ENCODE data around the gene KYNU. TPM values are rescaled to one million over a fixed set of nuclear protein-coding genes. Genes with fewer than 3 reads are reported as not detected.

Gene KYNU
- total RNA-seq, 4 donors from 2014 or later: 0.27 to 5.7 (median 3.6) TPM

- H3K27ac ChIP-seq: no peak overlapping the region
- no peaks in the 10 kb centered on the region for H3K27me3 ChIP-seq
- H3K9me3 ChIP-seq: no peaks in the 10 kb centered on the region
- H3K4me3 ChIP-seq: no peak overlapping the region
- H3K36me3 ChIP-seq: no peaks in the 10 kb centered on the region
- no peaks in the 10 kb centered on the region for H3K4me1 ChIP-seq
- no peak for TF ChIP-seq POLR2AphosphoS5 (IDR thresholded peaks at IDR 0.05)
- no peak for TF ChIP-seq CTCF (IDR thresholded peaks at IDR 0.05)
- no peak for TF ChIP-seq POLR2A (IDR thresholded peaks at IDR 0.05)
- TF ChIP-seq EP300 (IDR thresholded peaks at IDR 0.05): no peak
- no peak for ATAC-seq
- WGBS, 2 donors (ENCODE audit: low coverage in 1 of 2): 91 to 96% methylated on average over 2 of the region's 2 CpGs
Measured at GRCh38 chr2:142984657-142985056, 107.2 kb downstream of the KYNU start.

GRCh38 chr2:142987044-142987443 is 109.6 kb downstream of the KYNU start:
- Histone ChIP-seq H3K9me3 (no peaks in the 10 kb centered on the region), H3K4me3 (no peak overlapping the region), H3K36me3 (no peaks in the 10 kb centered on the region), H3K4me1 (no peaks in the 10 kb centered on the region), H3K27ac (no peak overlapping the region), H3K27me3 (no peaks in the 10 kb centered on the region)
- no peak for TF ChIP-seq POLR2AphosphoS5 (IDR thresholded peaks at IDR 0.05)
- no peak for TF ChIP-seq CTCF (IDR thresholded peaks at IDR 0.05)
- no peak for TF ChIP-seq EP300 (IDR thresholded peaks at IDR 0.05)
- no peak for TF ChIP-seq POLR2A (IDR thresholded peaks at IDR 0.05)
- no peak for ATAC-seq
- 68 to 93% methylated on average over 2 of the region's 2 CpGs for WGBS, 2 donors (ENCODE audit: low coverage in 1 of 2)

- H3K4me3 ChIP-seq: no peak overlapping the region
- H3K4me1 ChIP-seq: no peaks in the 10 kb centered on the region
- no peaks in the 10 kb centered on the region for H3K9me3 ChIP-seq
- no peaks in the 10 kb centered on the region for H3K27me3 ChIP-seq
- 26 to 40% methylated on average over 5 of the region's 5 CpGs for WGBS, 2 donors (ENCODE audit: low coverage in 1 of 2)
- no peaks in the 10 kb centered on the region for H3K36me3 ChIP-seq
- no peak for ATAC-seq
- no peak for TF ChIP-seq POLR2A (IDR thresholded peaks at IDR 0.05)
- TF ChIP-seq CTCF (IDR thresholded peaks at IDR 0.05): peak in 3 of 4 experiments; percentile 11 to 46 (median 32)
- no peak for TF ChIP-seq POLR2AphosphoS5 (IDR thresholded peaks at IDR 0.05)
- no peak overlapping the region for H3K27ac ChIP-seq
Measured at GRCh38 chr2:142989273-142990204, 112.1 kb downstream of the KYNU start.

GRCh38 chr2:142991295-142991694 is 113.8 kb downstream of the KYNU start:
- Histone ChIP-seq H3K36me3 (no peaks in the 10 kb centered on the region), H3K4me1 (no peaks in the 10 kb centered on the region), H3K27me3 (no peaks in the 10 kb centered on the region), H3K9me3 (no peaks in the 10 kb centered on the region), H3K27ac (no peak overlapping the region), H3K4me3 (no peak overlapping the region)
- TF ChIP-seq POLR2AphosphoS5 (IDR thresholded peaks at IDR 0.05): no peak
- no peak for TF ChIP-seq CTCF (IDR thresholded peaks at IDR 0.05)
- TF ChIP-seq POLR2A (IDR thresholded peaks at IDR 0.05): no peak
- TF ChIP-seq EP300 (IDR thresholded peaks at IDR 0.05): no peak
- ATAC-seq: no peak
- 74 to 92% methylated on average over 2 to 3 of the region's 3 CpGs for WGBS, 2 donors (ENCODE audit: low coverage in 1 of 2)

GRCh38 chr2:142992840-142993239 is 115.4 kb downstream of the KYNU start:
- H3K4me3 ChIP-seq: no peak overlapping the region
- no peak for ATAC-seq
- H3K9me3 ChIP-seq: no peaks in the 10 kb centered on the region
- no peaks in the 10 kb centered on the region for H3K4me1 ChIP-seq
- no peaks in the 10 kb centered on the region for H3K36me3 ChIP-seq
- no peaks in the 10 kb centered on the region for H3K27me3 ChIP-seq
- 48 to 58% methylated on average over 4 of the region's 4 CpGs for WGBS, 2 donors (ENCODE audit: low coverage in 1 of 2)
- no peak overlapping the region for H3K27ac ChIP-seq
- TF ChIP-seq EP300 (IDR thresholded peaks at IDR 0.05) (no peak), POLR2A (IDR thresholded peaks at IDR 0.05) (no peak), POLR2AphosphoS5 (IDR thresholded peaks at IDR 0.05) (no peak), CTCF (IDR thresholded peaks at IDR 0.05) (no peak)
